Cerebellar nuclear complex (tissue), 1 donor: ENCODE data around the gene ARHGAP29.

Source experiments
- DNase-seq, 2 experiments: peaks; one replicate each; lab custom pipeline; 2025; lab: John Stamatoyannopoulos, UW

ARHGAP29 gene

GRCh38 chr1:94122201-94122970, 115.0 kb downstream of the ARHGAP29 start:
- DNase-seq = no peak
